Transverse colon (tissue), 4 donors: ENCODE results near the gene CAPN12. TPM values are rescaled to one million over a fixed set of nuclear protein-coding genes. Genes with fewer than 3 reads are reported as not detected.
"Not testable (repeated sequence)": the region's sequence is repeated elsewhere in the genome, so short reads cannot be mapped to it uniquely, and the experiment has no call there.

Source experiments
- DNase-seq: peaks from one replicate; pipeline ENCODE4 v3.0.0-alpha.2; 2019
- H3K27ac ChIP-seq, 4 donors: fragments of 200-600 bp; sonication (generic); 2 replicates each; pipeline ENCODE4 v1.5.1; 2016 to 2018; ENCODE audit warnings: inconsistent platforms in 4 of 4
- H3K27me3 ChIP-seq: fragments of 200-600 bp; sonication (generic); 2 replicates; pipeline ENCODE4 v1.5.1; 2017; ENCODE audit warnings: inconsistent platforms
- H3K36me3 ChIP-seq, 4 donors: fragments of 200-600 bp; sonication (generic); 2 replicates each; pipeline ENCODE4 v1.5.1; 2017 to 2019; ENCODE audit warnings: inconsistent platforms in 4 of 4
- H3K4me1 ChIP-seq, 4 donors: fragments of 200-600 bp; sonication (generic); 2 replicates each; pipeline ENCODE4 v1.5.1; 2017 to 2020; ENCODE audit warnings: inconsistent platforms in 4 of 4
- H3K4me3 ChIP-seq, 4 donors: fragments of 200-600 bp; sonication (generic); 1 replicate in 1 of 4; 2 replicates in 3 of 4; pipeline versions ENCODE4 v1.5.1 to v1.6.1; 2017 to 2019; ENCODE audit warnings: inconsistent platforms in 4 of 4
- H3K9me3 ChIP-seq, 2 donors: fragments of 200-600 bp; sonication (generic); 2 replicates each; pipeline ENCODE4 v1.5.1; 2017 to 2019; ENCODE audit warnings: inconsistent platforms in 2 of 2
- CTCF ChIP-seq, 5 experiments: fragments of 200-600 bp in 3 of 5; fragments of 450-650 bp in 2 of 5; sonication (generic) in 3 of 5; IDR thresholded peaks; 1 replicate in 2 of 5; 2 replicates in 3 of 5; pipeline ENCODE4 v1.5.1; 2016 to 2017; ENCODE audit warnings: antibody characterized with exemption in 5 of 5, inconsistent platforms in 3 of 5, mild to moderate bottlenecking in 2 of 5, moderate library complexity in 1 of 5
- EP300 ChIP-seq: sonication (generic); formaldehyde crosslinking; IDR thresholded peaks from one replicate; pipeline ENCODE4 v1.6.1; 2017; ENCODE audit warnings: antibody characterized with exemption, low read depth
- POLR2A ChIP-seq: fragments of 450-650 bp; IDR thresholded peaks from one replicate; pipeline ENCODE4 v1.6.1; 2016; ENCODE audit warnings: antibody characterized with exemption, mild to moderate bottlenecking, moderate library complexity
- POLR2AphosphoS5 ChIP-seq, 3 donors: sonication (generic); formaldehyde crosslinking; IDR thresholded peaks; one replicate each; pipeline ENCODE4 v1.6.1; 2016; ENCODE audit warnings: antibody characterized with exemption in 3 of 3
- WGBS, 2 donors: methylation state at CpG; one replicate each; pipeline ENCODE4 v1.1.5; 2018; ENCODE audit warnings: low coverage in 1 of 2; 5-methylcytosine and 5-hydroxymethylcytosine counted together
- in situ Hi-C, 4 donors: fragments of 200-750 bp; cut with MboI; loops; one replicate each; pipeline versions ENCODE4 v1.15.0 to v1.15.1; 2017; ENCODE audit warnings: low sequenced_read_pairs in 3 of 4, low pct_ligation_motif_present in 1 of 4, low pct_unique_long_range_greater_than_20kb in 1 of 4
- intact Hi-C: fragments of 100-400 bp; cut with DNase I; formaldehyde crosslinking; loops from one replicate; pipeline ENCODE4 v1.15.1; 2023; ENCODE audit warnings: low total_unique reads
- total RNA-seq, 4 donors: library from RNA; depleted of rRNA; stranded (reverse); fragments of >200 nt; gene quantifications; one replicate each; pipeline ENCODE4 v1.1.0, GENCODE V29; 2016

The CAPN12 gene
- total RNA-seq, 4 donors from 2014 or later = 2.6 to 44.8 (median 14.4) TPM; not detected in 1

GRCh38 chr19:38774181-38774950 is 30.1 kb upstream of the CAPN12 start:
- TF ChIP-seq CTCF (IDR thresholded peaks at IDR 0.05) (no peak), EP300 (no peak), POLR2AphosphoS5 (IDR thresholded peaks at IDR 0.05) (no peak), POLR2A (no peak)
- Histone ChIP-seq H3K36me3 (no peaks in the 10 kb centered on the region), H3K27me3 (no peaks in the 10 kb centered on the region), H3K9me3 (no peaks in the 10 kb centered on the region), H3K4me1 (peaks cover 0 to 8% (median 3%) of the 10 kb centered on the region in 4 donors), H3K27ac (no peak overlapping the region), H3K4me3 (no peak overlapping the region)
- no peak for DNase-seq
- intact Hi-C loops = no loop called here
- in situ Hi-C loops = no loop called here
- 74% methylated on average over 13 of the region's 13 CpGs; no CpG with 5 or more reads in 1 of the 2 donors for WGBS, 2 donors

GRCh38 chr19:38773469-38774177 is 29.3 kb upstream of the CAPN12 start, which contains the start of gene LGALS7:
Gene LGALS7 (minus strand): TSS chr19:38773517. CDS start chr19:38773492, 25 bp downstream.
- DNase-seq = no peak
- H3K27ac ChIP-seq = no peak within 1 kb of the TSS
- H3K9me3 ChIP-seq = no peaks in the 10 kb centered on the region
- TF ChIP-seq EP300 = no peak
- TF ChIP-seq POLR2A = no peak
- no peak for TF ChIP-seq CTCF (IDR thresholded peaks at IDR 0.05)
- no peak for TF ChIP-seq POLR2AphosphoS5 (IDR thresholded peaks at IDR 0.05)
- peaks cover 0 to 9% (median 4%) of the 10 kb centered on the region in 4 donors for H3K4me1 ChIP-seq
- H3K27me3 ChIP-seq = no peaks in the 10 kb centered on the region
- no peak within 1 kb of the TSS for H3K4me3 ChIP-seq
- intact Hi-C loops = no loop called here
- H3K36me3 ChIP-seq = no peaks in the 10 kb centered on the region
- WGBS, 2 donors = 72% methylated on average over 9 of the region's 14 CpGs; no CpG with 5 or more reads in 1 of the 2 donors
- in situ Hi-C loops = no loop called here

- H3K9me3 ChIP-seq = not testable (repeated sequence)
Measured at GRCh38 chr19:38771569-38771968, 27.3 kb upstream of the CAPN12 start.

GRCh38 chr19:38770949-38771275 is 26.6 kb upstream of the CAPN12 start:
- H3K4me3 ChIP-seq, H3K4me1 ChIP-seq, in situ Hi-C loops, intact Hi-C loops, DNase-seq, H3K27ac ChIP-seq, H3K9me3 ChIP-seq, H3K27me3 ChIP-seq, H3K36me3 ChIP-seq: not testable (repeated sequence)
- no CpG with 5 or more reads among the region's 22 CpGs for WGBS, 2 donors

More at GRCh38 chr19:38771569-38771968, 27.3 kb upstream of the CAPN12 start:
- H3K36me3 ChIP-seq, H3K4me3 ChIP-seq, in situ Hi-C loops, H3K4me1 ChIP-seq, DNase-seq, H3K27ac ChIP-seq, intact Hi-C loops, H3K27me3 ChIP-seq: not testable (repeated sequence)
- 80% methylated on average over 2 of the region's 30 CpGs; no CpG with 5 or more reads in 1 of the 2 donors for WGBS, 2 donors

GRCh38 chr19:38770228-38770948 is 26.1 kb upstream of the CAPN12 start:
- H3K36me3 ChIP-seq, H3K27me3 ChIP-seq, H3K4me1 ChIP-seq, in situ Hi-C loops, intact Hi-C loops, DNase-seq, H3K9me3 ChIP-seq: not testable (repeated sequence)
- peak overlapping the region in 3 of 4 donors; percentile 51 to 67 (median 67) for H3K27ac ChIP-seq
- peak overlapping the region in 2 of 4 donors; percentile 32 to 47 for H3K4me3 ChIP-seq
- WGBS, 2 donors = 46% methylated on average over 6 of the region's 58 CpGs; no CpG with 5 or more reads in 1 of the 2 donors
